ENCODE results near the gene MBP.
"Not testable (repeated sequence)": the region's sequence is repeated elsewhere in the genome, so short reads cannot be mapped to it uniquely, and the experiment has no call there.

Gene MBP

DNA sequence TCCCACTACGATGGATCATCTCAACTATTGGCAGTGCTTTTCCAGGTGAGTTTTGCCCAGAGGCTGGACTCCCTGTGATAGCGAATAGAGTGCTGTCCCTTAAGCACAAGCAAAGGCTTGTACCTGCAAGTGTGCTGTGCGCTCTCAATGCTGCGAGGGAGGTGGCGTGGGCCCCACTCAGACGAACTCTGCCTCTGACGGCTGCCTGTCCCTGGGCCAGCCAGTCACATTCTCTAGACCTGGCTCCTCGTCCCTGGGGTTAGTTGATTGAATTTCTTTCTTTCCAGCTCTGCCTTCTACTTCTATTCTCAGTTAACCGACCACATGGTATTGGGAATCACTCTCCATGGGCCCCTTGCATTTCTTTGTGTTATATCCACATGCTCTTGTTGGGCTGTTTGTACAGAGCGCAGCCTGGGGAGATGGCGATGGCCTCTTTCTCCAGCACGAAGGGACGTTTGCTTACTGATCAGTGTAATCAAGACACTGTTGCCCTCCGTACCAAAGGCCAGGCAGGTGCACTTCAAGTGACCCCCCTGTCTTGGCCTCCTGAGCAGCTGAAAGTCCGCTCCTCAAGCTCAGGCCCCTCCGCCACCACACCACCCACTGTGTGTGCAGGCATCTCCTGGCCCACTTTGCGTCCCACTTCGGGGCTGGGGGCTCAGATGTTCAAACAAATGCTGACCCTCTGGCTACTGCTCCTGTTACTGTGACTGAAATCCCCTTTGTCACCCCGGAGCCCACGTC, 158.9 kb downstream of the MBP start:
- no peak for DNase-seq (ENCODE audit: low read depth in 2 of 2)

DNA sequence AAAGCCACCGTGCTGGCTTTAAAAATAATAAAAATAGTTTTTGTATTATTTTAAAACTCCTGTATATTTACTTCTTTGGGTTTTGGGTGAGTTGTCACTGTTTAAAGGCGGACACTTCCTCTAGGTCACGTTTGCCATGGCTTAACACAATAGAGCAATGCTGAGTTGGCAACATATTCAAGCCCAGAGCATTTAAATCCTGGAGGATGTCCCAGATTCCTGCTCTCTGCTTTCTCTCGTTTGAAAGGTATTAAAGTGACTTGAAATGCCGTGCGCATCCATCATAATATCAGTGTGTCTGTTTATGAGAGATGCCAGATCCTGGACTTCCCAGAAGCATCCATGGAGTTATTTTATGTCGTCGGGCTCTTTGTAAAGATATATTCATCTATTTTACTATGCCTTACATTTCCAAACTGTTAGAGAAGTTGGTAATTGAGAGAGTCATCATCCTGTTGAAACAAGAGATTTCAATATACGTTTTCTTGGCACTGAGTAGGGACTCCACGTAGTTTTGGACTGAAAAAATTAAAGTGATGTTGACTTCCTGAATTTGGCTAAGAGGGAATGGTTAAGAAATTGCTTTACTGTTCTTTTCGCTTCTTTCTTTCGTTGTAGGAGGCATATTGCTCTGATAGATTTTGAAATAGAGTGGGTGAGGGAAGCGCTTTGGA, 159.6 kb downstream of the MBP start:
- no peak for DNase-seq (ENCODE audit: low read depth in 2 of 2)

DNA sequence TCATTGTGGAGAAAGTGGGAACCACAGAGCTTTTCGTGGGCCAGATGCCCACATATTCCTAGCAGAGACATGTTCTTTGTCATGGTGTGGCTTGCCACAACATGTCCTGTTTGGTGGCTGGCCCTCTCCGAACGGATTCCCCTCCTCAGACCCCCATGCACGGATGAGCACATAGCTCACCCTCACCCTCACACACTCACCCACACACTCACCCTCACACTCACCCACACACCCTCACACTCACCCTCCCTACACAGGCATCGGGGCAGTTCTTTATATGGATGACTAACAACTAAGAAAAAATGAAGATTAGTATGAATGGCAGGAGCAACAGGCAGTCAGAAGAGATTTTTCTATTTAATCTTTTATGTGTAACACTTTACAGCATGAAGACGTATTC, 160.3 kb downstream of the MBP start:
- no peak for DNase-seq (ENCODE audit: low read depth in 2 of 2)

DNA sequence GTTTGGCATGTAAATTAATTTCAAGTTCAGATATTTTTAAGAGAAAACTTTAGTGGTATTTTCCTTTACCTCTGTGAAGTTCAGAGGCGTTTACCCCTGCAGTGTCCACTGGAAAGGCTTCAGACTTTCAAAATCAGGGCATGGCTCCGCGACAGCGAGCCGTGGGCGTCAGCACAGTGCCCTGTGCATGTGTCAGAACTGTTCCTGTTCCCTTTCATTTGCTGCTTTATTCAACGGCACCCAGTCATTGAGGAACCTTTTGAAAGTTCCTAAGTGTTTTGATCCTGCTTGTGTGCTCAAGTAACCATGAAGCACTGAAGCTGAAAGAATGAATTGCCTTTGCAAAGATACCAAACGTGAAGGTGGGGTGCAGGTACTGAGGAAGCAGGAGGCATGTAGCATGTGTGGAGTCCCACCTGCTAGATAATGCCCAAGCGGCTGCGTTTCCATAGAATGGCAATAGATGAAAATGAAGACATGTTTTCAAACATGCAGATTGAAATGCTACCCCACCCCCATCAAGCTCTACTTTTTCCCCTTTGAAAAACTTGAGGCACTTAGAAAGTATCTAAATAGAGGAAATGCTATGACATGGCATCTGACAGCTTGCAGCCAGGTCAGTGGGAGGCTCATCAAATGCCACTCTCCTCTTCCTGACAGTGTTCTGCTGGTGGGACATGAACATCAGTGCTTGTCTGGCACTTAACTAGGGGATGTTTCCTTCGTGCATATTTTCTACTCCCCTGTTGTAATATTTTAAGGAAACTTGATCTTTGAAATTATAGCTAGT, 161.6 kb downstream of the MBP start:
- DNase-seq (ENCODE audit: low read depth in 2 of 2), result no peak

DNA sequence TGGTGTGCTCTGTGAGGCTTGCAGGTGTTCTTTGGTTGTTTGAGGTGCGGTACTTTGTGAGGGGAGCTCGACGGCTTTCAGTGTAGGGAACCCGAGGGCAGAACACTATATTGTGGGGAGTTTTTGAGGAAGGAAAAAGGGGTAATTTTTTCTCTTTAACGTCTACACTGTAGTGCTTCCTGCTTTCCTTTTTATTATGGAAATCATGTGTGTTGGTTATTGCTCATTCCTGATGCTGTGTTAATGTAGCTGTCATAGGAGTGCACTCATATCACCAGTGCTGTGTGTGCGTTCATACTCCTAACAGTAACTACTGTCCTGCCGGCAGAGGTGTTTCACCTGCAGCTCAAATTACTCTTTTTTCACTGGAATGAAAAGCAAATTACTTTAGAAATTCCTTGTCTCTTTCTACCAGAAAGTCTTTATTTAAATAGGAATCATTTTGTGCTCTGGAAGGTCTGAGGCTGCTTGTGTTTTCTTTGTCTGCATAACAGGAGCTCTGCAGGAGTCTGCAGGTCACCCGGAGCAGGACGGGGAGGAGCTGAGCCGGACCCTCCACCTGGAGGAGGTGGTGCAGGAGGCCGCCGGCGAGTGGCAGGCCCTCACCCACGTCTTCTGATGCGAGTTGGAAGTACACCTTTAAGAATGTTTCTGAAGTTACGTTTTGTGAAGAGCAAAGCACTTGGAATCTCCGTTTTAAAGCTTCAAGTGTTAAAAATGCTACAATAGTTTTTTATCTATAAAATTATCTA, 164.7 kb downstream of the MBP start:
- DNase-seq (ENCODE audit: low read depth in 2 of 2), result no peak

DNA sequence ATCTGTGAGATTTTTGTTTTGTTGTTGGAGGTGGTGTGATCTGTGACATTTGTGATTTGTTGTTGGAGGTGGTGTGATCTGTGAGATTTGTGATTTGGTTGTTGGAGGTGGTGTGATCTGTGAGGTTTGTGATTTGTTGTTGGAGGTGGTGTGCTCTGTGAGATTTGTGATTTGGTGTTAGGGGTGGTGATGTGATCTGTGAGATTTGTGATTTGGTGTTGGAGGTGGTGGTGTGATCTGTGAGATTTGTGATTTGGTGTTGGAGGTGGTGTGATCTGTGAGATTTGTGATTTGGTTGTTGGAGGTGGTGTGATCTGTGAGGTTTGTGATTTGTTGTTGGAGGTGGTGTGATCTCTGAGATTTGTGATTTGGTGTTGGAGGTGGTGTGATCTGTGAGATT, 165.3 kb downstream of the MBP start:
- not testable (repeated sequence) for DNase-seq (ENCODE audit: low read depth in 2 of 2)

DNA sequence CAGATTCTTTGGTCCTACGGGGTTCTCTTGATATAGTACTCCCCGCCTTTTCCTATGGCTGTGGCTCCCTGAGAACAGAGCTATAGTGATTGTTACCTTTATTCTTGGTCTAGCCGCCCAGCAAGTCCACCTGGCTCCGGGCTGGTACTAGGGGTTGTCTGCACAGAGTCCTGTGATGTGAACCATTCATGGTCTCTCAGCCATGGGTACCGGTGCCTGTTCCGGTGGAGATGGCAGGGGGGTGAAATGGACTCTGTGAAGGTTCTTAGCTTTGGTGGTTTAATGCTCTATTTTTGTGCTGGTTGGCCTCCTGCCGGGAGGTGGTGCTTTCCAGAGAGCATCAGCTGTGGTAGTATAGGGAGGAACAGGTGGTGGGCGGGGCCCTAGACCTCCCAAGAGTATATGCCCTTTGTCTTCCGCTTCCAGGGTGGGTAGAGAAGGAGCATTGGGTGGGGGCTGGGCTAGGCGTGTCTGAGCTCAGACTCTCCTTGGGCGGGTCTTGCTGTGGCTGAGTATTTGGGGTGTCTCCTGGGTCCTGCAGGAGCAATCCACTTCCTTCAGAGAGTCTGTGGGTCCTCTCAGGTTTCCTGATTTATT, 166.9 kb downstream of the MBP start:
- DNase-seq (ENCODE audit: low read depth in 2 of 2), result not testable (repeated sequence)

DNA sequence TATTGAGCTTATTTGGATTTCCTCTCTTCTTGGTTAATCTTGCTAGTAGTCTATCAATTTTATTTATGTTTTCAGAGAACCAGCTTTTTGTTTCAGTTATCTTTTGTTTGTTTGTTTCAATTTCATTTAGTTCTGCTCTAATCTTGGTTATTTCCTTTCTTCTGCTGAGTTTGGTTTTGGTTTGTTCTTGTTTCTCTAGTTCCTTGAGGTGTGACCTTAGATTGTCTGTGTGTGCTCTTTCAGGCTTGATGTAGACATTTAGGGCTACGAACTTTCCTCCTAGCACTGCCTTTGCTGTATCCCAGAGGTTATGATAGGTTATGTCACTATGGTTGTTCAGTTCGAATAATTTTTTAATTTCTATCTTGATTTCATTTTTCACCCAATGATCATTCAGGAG, 168.6 kb downstream of the MBP start:
- no peak for DNase-seq (ENCODE audit: low read depth in 2 of 2)

DNA sequence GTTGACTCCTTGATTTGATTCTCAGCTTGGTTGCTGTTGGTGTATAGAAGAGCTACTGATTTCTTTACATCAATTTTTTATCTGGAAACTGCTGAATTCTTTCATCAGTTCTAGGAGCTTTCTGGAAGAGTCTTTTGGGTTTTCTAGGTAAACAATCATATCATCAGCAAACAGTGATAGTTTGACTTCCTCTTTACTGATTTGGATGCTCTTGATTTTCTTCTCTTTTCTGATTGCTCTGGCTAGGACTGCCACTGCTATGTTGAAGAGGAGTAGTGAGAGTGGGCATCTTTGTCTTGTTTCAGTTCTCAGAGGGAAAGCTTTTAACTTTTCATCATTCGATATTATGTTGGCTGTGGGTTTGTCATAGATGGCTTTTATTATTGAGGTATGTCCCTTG, 169.7 kb downstream of the MBP start:
- DNase-seq (ENCODE audit: low read depth in 2 of 2), result no peak

DNA sequence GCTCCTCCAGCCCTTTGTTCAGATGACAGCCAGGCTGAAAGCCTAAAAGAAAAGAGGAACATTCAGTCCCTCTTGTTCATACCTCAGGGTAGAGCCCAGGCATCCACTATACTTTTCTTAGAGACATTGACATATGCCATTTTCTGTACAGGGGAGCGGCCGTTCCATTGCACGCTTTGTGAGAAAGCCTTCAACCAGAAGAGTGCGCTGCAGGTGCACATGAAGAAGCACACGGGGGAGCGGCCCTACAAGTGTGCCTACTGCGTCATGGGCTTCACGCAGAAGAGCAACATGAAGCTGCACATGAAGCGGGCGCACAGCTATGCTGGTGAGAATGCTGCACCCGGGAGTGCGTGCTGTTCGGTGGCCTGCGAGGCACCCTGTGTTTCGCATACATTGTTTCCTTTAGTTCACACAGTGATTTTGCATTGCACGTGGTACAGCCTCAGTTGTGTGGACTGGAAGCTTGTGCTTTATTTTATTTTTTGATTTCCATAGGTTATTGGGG, 172.0 kb downstream of the MBP start:
- DNase-seq (ENCODE audit: low read depth in 2 of 2), result no peak

DNA sequence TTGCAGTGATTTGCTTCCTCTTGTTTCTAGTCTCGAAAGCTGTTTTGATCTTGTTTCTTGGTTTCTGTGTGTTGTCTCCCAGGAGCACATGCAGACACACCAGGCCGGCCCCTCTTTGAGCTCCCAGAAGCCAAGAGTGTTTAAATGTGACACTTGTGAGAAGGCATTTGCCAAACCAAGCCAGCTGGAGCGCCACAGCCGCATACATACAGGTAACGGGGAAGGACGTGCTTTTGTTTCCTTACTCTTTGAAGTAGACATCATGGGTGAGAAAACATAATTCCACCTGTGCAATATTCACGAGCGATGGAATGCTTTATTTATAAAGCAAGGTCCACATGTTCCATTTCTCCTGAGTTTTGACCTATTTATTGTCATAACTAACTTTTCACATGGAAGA, 173.0 kb downstream of the MBP start:
- DNase-seq (ENCODE audit: low read depth in 2 of 2), result no peak

DNA sequence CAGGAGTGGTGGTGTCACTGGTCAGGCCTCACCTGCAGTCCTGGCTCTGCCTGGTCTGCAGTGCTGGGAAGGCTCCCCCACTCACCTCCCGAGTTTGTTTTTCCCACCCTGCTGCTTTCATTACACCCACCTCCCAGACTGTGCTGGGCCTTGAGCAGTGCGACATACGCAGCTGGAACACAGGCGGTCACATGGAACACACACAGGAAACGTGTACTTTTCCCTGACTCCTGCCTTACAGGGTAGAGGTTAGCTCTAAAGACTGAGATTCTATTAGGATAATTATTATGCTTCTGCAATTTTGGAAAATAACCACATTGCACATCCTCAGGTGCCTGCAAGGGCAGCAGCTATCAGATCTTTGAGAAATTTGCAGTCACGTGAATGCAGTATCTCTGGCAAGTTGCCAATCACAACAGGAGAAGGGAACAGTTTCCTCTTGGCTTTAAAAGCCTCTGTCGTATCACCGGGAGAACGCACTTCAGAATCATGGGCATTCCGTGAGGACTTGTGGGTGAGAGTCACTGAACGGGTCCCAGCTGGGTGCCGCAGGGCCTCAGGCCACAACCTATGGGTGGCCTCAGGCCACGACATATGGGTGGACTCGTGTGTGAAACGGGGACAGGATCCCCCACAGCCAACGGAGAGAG, 173.8 kb downstream of the MBP start:
- DNase-seq (ENCODE audit: low read depth in 2 of 2), result no peak

DNA sequence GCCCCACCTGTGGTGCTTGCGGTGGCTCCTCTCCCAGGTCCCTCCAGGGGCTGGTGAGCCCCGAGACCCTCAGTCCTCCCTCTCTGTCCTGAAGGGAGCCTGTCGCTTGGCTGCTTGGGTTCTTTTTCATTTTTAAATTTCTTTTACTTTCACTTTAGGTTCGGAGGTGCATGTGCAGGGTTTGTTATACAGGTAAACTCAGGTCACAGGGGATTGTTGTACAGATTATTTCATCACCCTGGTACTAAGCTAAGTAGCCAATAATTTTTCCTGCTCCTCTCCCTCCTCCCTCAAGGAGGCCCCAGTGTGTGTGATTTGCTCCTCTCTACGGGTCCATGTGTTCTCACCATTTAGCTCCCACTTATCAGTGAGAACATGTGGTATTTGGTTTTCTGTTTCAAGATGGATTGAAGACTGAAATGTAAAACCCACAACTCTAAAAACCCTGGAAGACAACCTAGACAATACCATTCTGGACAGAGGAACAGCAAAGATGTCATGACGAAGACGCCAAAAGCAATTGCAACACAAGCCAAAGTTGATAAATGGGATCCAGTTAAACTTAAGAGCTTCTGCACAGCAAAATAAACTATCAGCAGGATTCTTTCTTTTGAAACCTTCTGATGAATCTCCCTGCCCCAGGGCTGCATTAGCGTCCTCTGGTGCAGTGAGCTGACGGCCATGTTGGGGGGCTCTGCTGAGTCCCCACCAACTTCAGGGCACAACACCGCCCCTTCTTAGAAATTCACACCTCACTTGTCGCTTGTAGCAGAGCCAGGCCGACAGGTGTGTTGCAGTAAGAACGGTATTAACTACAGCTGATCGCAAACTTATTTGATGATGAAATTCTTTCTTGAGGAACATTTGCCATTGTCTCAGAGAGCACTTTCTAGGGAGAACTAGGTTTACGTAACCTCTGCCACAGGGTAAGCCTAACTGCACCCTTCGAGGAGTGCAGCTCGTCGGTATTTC, 174.9 kb downstream of the MBP start:
- DNase-seq (ENCODE audit: low read depth in 2 of 2), result no peak

DNA sequence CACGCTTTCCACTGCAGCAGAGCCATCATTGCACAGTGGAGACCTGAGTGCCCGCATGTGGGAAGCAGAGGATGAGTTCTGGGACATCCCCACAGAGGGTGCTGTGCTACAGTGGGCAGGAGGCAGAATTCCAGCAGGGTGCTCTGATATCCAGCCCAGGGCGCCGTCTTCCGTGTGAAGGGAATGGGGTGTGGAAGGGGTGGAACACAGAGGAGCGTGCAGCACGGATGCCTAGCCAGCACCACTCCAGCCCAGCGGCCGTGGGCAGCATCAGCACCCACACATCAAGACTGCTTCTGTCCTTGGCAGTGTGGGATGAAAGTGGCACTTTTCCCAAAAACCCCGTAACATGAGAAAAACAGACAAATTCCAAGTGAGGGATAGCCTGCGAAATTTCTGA, 175.9 kb downstream of the MBP start:
- DNase-seq (ENCODE audit: low read depth in 2 of 2), result no peak

DNA sequence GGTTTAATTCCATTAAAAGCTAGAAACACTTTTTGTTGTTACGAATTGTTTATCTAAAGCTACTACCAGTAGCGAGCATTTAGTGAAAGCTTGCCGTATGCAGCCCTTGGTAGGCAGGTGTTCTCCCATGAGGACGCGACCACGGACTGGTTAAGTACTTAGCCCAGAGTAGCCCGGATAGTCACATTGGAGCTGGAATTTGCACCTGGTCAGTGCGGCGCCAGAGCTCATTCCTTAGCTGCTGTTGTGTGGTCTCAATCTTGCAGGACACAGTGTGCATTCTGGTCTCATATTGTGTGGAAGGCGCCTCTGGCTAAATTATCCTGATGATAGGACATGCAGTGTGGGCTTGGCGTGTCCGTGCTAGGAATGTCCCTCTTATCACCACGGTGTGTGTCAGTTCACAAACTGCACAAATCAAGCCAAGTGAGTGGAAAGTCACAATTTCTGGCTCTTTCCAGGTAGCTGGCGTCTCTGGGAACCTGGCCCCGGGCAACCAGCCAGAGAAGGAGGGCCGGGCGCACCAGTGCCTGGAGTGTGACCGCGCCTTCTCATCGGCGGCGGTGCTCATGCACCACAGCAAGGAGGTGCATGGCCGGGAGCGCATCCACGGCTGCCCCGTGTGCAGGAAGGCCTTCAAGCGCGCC, 176.9 kb downstream of the MBP start:
- no peak for DNase-seq (ENCODE audit: low read depth in 2 of 2)

DNA sequence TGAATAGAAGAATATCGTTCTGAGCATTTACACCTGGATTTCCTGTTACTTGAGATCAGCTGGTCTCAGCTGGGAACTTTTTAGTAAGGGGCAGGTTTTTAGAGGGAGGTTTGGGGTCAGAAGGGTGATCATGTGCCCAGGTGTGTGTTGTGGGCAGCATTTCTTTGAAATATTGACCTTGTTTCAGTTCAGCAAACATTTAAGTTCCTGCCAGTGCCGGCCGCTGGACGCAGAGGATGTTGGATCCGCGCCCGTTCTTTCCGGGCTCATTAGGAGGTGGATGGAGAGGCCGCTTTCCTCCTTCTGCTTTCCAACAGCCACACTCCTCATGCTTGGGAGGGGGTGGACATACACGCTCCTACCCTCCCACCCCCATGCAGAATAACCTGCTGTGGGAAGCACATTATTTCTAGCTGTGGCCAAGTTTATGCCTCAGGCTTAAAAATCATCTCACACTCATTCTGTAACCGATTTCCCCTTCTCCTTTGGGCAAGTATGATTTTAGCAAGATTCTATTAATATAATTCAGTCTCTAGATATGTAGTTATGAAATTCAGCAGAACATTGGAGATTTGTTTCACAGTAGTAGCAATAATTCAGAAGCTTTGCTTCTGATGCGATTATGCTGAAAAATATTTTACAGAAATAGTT, 178.9 kb downstream of the MBP start:
- DNase-seq (ENCODE audit: low read depth in 2 of 2), result no peak

DNA sequence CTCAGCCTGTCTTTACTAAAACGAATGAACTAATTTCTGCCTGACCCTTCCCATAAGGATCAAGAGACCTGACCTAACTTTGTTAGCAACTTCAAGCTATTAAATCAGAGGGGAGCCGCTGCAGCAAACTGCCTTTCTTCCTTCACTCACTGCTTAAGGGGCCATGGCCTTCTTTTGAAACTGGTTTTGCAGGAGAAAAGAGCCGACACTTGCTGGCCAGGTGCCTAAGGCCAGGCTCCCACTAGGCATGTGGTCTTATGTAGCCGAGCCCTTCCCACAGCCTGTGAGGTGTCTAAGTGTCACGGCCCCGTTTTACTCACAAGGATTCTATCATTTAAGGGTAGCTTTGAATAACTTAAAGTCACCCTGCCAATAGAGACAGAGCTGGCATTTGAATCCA, 179.4 kb downstream of the MBP start:
- no peak for DNase-seq (ENCODE audit: low read depth in 2 of 2)

DNA sequence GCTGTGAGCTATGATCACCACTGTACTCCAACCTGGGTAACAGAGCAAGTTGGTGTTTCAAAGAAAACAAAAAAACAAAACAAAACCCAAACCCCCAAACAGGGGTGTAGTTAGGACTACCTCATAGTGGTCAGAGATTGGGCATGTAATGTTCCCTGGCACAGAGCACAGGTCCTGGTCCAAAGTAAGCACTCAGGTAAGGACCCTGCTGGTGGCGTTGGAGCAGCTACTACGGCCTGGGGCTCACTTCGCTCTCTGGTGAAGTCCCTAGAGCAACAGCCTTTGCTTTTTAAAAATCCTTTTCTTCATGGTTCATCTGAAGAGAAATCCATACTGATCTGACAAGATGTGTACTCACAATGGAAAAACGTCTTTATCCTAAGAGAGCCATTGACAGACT, 179.8 kb downstream of the MBP start:
- no peak for DNase-seq (ENCODE audit: low read depth in 2 of 2)

All from fibroblast of skin of left quadriceps (primary cell).